SKM-1 (cell line): ENCODE results near the gene AGBL4.
A peak's percentile ranks its signal among the peaks of the same experiment; 100 is the strongest.

Source experiments
- DNase-seq: peaks from one replicate; lab custom pipeline; 2025; ENCODE audit not compliant: unreplicated experiment; lab: John Stamatoyannopoulos, UW

The AGBL4 gene

GRCh38 chr1:48740621-48741020, 1283.1 kb downstream of the AGBL4 start:
- DNase-seq: no peak

DNA sequence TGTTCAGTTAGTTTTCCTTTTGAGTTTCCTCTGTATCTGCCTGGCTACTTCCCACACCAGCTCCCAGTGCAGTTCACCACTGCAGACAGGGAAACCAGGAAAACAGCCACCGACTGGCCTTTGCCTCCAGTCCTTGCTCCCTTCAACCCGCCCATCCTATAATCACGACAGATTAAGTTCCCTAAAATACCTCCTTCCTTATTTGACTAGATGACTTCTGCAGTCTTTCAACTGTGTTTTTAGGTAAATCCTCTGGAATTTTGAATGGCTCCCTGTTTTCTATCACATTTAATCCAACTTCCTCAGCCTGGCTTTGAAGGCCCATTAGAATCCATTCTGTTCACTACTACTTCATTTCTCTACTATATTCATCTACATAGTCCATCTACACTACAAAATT, 1284.7 kb downstream of the AGBL4 start:
- DNase-seq: no peak

DNA sequence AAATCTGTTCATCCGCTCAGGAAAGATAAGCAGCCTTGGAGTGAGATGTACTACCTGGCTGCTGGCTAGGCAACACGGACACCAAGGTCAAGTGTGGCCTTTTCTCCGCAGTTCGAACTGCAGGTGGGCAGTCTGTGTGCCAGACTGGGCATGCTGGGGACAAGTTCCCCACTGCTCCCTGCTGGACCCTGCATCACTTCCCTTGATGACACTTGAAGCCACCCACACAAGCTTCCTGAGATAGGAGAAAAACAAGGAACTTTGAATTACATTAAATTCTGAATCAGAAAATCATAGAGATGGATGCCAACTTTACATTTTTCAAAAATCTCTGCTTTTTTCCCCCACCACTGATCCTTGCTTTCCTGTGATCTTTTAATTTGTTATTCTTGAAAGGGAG, 1285.4 kb downstream of the AGBL4 start:
- DNase-seq: no peak

- no peak for DNase-seq
These were observed 1288.0 kb downstream of the AGBL4 start for GRCh38 chr1:48735796-48736195.

- no peak for DNase-seq
These were observed 1293.4 kb downstream of the AGBL4 start for GRCh38 chr1:48730164-48730910.

GRCh38 chr1:48728584-48728983, 1295.2 kb downstream of the AGBL4 start:
- DNase-seq: no peak

GRCh38 chr1:48726557-48727215, 1297.1 kb downstream of the AGBL4 start:
- no peak for DNase-seq

GRCh38 chr1:48726139-48726538, 1297.6 kb downstream of the AGBL4 start:
- DNase-seq: no peak

- no peak for DNase-seq
These were observed 1298.3 kb downstream of the AGBL4 start for GRCh38 chr1:48725341-48726046.

- DNase-seq: no peak
These were observed 1302.8 kb downstream of the AGBL4 start for GRCh38 chr1:48720929-48721328.

- no peak for DNase-seq
These were observed 1305.0 kb downstream of the AGBL4 start for GRCh38 chr1:48718705-48719104.

DNA sequence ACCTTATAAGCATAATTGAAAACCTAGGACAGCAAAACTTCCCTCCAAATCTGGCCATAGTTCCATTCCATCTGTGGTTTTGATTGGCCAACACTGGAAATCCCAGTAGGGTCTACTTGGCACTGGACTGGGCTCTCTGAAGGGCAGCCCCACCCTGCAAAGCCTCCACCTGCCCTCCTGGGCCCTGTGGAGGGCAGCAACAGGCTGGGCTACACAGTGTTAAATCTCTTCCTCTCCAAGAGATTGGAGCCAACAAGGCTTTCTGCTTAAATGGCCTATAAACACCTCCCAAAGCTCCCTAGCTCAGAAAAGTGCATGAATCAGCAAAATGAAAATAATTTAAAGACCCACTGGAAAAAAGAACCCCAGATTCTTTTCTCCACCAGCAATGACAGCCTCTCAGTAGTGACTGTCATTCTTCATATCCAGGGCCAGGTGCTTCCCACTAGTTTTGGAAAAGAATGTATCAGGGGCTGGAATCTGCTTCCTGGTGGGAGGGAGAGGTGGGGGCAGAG, 1305.6 kb downstream of the AGBL4 start:
- DNase-seq: no peak

- DNase-seq: no peak
These were observed 1306.7 kb downstream of the AGBL4 start for GRCh38 chr1:48717082-48717481.

GRCh38 chr1:48715921-48716320, 1307.8 kb downstream of the AGBL4 start:
- DNase-seq: no peak

DNA sequence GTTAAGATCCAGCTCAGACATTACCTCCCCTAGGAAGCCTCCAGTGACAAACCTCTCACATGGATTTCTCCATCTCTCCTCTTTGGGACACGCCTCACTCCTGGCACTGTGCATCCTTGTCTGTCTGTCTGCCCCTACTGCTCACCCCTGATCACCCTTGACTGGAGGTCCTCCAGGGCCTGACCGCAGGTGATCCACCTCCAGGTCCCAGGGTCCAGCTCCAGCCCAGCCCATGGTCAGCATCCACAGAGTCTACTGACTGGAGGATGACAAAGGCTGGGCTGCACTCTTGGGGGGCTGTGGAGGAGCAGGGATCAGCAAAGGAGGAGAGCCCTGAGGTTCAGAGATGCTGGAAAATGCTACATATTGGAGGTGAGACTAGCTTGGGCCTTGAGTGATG, 1312.8 kb downstream of the AGBL4 start:
- DNase-seq: no peak

DNA sequence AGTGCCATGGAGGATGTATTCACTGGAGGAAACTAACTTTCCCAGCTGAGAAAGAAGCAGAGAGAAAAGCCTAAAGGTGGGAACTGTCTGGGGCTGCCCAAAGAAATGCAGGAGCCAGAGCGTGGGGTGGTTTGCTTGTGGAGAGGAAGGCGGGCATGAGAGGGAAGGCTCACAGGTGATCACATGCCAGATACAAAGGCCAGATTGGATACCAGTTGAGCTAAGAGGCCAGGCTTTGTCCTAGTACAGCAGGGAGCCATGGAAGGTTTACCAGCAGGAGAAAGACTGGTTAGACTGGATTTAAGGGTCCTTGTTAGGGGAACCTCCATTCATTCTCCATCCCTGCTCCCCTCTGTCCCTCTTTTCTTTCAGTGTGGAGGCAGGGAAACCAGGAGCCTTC, 1313.4 kb downstream of the AGBL4 start:
- DNase-seq: no peak

- DNase-seq: no peak
These were observed 1319.0 kb downstream of the AGBL4 start for GRCh38 chr1:48704736-48705135.

GRCh38 chr1:48701445-48701844, 1322.3 kb downstream of the AGBL4 start:
- DNase-seq: no peak

- DNase-seq: peak; percentile 3
These were observed 1326.6 kb downstream of the AGBL4 start for GRCh38 chr1:48697066-48697707.

DNA sequence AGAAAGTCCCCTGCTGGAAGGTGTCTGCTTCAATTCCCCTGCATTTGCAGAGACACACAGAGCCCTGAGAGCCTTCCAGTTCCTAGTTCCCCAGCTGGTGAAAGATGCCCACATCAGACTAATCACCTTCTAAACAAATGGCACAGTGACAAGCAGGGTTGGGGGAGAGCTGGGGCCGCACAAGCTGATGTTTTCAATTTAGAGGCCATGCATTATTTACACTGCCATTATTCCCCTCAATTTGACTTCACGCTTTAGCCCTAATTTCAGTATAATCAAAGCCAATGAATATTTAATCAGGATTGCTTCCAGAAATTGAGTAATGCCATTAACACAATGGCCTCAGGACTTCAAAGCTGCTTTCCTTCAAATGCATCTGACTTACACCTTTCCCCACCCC, 1328.6 kb downstream of the AGBL4 start:
- no peak for DNase-seq

GRCh38 chr1:48693674-48694320, 1330.0 kb downstream of the AGBL4 start:
- DNase-seq: no peak
